Testis (tissue), 2 donors: ENCODE measurements around the gene PLCZ1.

Source experiments
- CTCF ChIP-seq, 3 experiments: fragments of 450-650 bp in 2 of 3; fragments of 200-600 bp in 1 of 3; sonication (generic) in 1 of 3; IDR thresholded peaks; one replicate each; pipeline ENCODE4 v1.5.1; 2016 to 2019; ENCODE audit warnings: antibody characterized with exemption in 3 of 3, mild to moderate bottlenecking in 2 of 3, moderate library complexity in 1 of 3
- POLR2A ChIP-seq: fragments of 450-650 bp; IDR thresholded peaks from one replicate; pipeline ENCODE4 v1.6.1; 2017; ENCODE audit warnings: antibody characterized with exemption, mild to moderate bottlenecking, moderate library complexity

- no peak for TF ChIP-seq CTCF (IDR thresholded peaks at IDR 0.05)
- TF ChIP-seq POLR2A, result no peak
Measured at GRCh38 chr12:18652596-18652995, 85.2 kb downstream of the PLCZ1 start.
